ENCODE data around the gene PDGFB.
A peak's percentile ranks its signal among the peaks of the same experiment; 100 is the strongest.

The PDGFB gene

DNA sequence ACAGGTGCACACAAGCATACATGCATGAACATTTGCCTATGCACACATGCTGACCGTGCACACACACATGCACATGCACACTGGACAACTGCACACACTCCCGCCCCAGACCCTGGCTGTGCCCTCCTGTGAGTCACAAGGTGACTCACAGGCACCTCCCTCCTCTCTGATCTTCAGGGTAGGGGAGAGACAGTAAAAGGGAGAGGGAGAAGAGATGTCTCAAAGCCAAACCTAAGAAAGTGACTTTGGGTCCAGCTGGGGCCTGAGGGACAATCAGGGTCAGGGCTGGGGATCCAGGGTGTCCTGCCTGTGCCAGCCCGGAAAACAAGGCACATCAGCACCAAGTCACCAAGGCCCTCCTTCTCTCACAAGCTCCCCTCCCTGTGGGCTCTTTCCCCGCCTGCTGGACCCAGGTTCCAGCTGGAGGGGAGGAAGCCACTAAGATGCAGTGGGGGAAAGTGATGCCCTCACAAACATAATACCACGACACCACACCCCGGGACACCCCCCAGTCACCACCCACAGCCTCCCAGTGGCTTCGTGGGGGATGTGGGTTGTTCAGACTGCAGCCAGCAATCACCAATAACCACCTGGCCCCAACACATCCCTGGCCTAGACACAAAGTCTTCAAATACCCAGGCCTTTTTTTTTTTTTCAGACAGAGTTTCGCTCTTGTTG is 39.3 kb downstream of the PDGFB start:
- DNase-seq (ENCODE audit: low read depth): peak; percentile 73

DNA sequence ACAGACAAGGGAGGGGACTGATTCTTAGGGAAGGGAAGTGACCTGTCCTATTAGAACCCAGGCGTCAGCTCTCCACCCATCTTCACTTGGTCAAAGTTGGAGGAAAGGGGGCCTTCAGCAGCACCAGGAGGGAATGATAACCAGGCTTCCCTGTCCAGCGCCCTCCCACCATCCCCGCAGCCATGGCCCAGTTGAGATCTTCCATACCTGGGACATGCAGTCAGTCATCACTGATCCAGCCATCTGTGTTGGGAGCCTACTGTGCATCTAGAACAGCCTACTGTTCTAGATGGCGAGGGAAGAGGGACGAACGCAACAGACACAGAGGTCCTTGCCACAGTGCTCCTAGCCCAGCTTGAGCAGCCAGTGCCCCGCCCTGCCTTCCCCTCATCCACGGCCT is 40.6 kb downstream of the PDGFB start:
- no peak for DNase-seq (ENCODE audit: low read depth)

DNA sequence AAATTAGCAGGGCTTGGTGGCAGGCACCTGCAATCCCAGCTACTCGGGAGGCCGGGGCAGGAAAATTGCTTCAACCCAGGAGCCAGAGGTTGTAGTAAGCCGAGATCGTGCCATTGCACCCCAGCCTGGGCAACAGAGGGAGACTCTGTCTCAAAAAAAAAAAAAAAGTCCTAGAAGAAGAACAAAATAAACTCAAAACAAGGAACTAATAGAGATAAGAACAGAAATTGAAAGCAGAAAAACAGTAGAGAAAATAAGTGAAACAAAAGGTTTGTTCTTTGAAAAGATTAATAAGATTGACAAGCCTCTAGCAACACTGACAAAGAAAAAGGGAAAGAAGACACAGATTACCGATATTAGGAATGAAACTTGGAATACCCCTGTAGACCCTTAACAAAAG is 47.2 kb downstream of the PDGFB start:
- no peak for DNase-seq (ENCODE audit: low read depth)

DNA sequence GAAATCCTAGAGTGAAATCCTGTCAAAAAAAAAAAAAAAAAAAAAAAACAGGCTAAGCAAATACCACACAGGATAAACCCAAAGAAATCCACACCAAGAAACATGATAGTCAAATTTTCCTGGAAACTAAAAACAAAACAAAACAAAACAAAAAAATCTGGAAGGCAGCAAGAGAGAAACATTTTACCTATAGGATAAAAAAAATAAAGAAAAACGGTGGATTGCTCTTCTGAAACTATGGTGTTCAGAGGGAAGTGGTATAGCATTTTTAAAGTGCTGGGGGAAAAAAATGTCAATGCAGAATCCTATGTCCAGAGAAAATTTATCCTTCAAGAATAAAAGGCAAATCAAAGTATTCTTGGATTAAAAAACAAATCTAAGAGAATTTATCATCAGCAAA is 50.7 kb downstream of the PDGFB start:
- DNase-seq (ENCODE audit: low read depth): no peak

DNA sequence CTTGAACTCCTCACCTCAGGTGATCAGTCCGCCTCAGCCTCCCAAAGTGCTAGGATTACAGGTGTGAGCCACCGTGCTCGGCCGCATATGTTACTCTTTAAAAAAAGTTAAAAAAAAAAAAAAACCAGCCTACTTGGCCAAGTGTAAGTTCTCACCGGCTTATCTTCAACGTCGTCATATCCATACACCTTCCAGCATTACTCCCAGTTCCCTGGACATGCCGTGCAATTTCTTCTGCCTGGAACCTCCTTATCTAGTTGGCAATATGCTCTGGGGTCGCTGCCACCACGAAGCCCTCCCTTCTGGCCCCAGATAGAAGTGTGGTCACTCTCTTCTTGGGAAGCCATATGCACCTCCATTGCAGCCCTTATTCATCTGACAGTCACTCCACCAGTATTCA is 56.0 kb downstream of the PDGFB start:
- DNase-seq (ENCODE audit: low read depth): no peak

DNA sequence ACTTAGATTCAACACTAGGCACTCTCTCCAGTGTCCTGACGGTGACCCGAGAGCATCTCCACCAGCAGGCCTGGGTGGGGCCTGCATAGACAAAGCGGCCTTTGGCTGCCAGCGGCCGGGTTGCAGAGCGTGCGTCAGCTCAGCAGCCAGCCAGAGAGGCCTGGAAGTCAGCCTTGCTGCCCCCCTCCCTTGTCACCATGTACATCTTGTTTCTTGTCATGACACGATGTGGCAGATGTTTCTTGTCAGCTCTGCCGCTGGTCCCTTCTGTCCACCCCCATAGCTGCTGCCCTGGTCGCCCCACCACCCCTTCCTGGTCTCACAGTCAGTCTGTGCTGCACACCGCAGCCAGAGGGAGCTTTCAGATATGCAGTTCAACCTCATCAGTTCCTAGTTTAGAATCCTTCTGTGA is 59.2 kb downstream of the PDGFB start:
- no peak for DNase-seq (ENCODE audit: low read depth)

DNA sequence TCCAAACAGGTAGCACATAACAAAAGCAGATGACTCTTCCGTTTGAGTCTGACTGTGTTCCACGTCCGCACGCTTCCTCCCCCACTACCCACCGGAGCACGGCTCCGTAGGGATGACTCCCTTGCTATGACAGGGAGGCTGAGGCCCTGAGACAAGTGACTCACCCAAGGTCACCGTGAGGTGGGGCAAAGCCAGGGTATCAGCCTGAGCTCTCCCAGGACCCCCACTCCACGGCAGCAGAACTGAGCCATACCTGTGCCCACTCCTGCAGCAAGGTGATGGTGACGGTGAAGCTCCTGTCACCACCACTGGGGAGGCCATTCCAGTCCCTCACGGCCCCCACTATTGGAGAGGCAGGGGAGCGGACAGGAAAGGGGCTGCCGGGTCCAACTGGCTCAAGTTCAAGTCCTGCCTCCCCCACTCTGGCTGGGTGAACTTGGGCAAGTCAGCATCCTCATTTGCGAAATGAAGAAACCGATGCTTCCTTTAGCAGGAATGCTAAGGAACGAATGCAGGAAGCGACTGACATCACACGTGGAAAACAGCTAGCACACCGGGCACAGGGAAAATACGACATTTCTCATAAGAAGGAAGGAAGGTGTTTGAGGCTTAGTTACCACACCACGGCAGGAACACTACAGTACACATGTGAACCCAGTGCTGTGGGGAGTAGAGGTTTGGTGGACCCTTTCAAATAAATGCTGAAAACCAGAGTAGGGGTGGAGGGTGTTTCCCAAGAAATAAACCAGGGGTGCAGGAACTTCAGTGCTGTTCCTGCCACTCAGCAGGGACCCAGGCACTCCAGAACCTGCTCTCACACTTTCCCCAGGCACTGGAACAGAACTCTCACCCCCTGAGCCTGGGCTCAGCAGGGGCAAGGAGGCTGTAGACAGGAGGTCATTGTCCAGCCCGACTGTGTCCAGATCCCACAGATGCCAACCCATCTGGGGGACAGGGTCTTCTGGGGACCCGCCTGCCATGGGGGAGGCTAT is 59.9 kb downstream of the PDGFB start:
- no peak for DNase-seq (ENCODE audit: low read depth)

DNA sequence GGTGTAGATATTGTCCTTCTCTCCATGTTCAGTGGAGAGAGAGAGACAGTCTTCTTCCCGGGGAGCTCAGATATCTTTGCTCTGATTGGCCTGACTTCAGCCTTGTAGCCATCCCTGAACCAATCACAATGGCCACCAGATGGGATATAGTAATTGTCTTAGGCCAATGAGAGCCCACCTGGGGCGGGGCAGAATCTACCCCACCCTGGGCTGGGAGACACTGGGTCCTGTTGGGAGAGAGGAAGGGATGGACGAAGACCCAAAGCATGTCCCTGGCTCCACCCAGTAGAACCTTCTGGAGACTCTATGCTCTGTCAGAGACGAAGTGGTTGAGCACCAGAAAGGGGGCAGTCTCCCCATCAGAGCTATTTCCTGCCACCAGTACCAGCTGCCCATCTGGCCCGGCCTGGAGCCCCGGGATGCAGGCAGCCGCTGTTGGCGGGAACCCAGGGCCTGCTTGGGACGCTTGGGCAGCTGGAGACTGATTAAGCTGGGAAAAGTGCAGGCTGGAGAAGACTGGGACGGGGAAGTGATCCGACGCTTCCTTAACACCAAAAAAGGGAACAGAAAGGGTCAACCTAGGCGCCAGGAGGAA is 60.7 kb downstream of the PDGFB start:
- DNase-seq (ENCODE audit: low read depth): peak; percentile 51

DNA sequence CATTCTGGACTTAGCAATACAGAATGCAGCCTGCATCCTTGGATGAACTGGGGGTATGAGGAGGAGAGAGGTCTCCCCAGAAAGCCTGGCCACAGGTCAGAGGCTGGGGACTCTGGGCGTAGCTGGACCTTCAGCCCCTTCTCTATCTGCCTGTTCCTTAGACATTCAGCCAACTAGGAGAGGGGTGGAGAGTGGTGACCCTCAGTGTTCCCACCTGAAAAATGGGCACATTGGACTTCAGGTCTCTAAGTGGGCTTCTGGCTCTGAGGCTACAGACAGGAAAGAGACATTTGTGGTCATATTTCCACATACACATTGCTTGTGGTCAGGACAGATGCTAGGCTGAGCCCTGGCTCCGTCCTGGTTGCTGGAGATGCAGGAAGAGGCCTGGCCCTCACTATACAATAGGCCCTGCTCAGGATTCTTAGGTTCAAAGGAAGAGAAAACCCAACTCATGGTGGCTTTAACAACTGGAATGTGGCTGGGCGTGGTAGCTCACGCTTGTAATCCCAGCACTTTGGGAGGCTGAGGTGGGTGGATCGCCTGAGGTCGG is 62.2 kb downstream of the PDGFB start:
- peak; percentile 83 for DNase-seq (ENCODE audit: low read depth)

DNA sequence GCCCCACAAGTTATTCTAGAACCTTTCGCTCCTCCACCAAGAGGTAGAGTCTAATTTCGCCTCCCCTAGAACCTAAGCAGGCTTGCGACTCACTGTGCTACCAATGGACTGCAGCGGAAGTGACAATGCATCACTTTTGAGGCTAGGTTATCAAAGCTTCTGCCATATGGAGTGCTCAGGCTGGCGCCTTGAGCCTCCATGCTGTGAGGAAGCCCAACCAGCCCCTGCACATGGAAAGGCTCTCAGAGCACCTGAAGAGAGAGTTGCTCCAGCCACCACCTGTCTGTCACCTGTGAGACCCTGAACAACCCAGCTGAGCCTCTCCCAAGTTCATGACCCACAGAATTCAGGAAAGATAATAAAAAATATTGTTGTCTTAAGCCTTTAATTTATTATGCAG is 63.0 kb downstream of the PDGFB start:
- DNase-seq (ENCODE audit: low read depth): no peak

DNA sequence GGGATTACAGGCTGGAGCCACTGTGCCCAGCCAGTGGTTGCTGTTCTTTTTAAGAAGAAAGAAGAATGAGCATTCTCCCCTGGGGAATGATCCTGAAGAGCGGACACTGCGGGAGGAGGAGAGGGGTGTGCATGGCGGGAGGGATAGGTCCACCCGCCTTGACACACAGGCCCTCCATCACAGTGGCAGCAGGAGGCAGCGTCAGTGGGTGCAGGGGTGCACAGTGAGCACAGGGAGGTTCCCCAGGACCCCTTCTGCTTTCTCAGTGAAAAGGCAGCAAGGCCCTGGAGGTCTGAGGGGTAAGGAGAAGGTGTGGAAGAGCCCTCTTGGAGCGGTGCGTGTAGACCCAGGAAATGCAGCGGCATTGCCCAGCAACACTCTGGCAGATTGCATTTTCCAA is 63.4 kb downstream of the PDGFB start:
- no peak for DNase-seq (ENCODE audit: low read depth)

DNA sequence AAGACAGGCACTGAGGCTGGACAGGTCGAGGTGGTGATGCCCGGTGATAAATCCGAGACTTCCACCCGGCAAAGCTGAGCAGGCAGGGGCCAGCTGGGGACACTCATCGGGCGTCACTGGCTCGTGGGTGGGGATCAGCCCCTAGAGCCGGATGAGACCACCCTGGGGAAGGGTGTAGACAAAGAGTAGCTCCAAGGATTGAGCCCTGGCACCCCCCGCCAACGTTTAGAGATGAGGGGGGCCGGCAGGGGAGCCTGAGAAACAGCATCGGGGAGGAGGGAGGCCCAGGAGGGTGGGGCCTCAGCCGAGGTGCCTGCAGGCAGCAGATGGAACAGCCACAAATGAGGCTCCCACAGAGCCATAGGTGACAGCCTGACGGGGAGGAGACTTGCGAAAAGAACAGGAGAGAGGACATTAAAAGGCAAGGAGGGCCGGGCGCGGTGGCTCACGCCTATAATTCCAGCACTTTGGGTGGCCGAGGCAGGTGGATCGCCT is 64.9 kb downstream of the PDGFB start:
- no peak for DNase-seq (ENCODE audit: low read depth)

DNA sequence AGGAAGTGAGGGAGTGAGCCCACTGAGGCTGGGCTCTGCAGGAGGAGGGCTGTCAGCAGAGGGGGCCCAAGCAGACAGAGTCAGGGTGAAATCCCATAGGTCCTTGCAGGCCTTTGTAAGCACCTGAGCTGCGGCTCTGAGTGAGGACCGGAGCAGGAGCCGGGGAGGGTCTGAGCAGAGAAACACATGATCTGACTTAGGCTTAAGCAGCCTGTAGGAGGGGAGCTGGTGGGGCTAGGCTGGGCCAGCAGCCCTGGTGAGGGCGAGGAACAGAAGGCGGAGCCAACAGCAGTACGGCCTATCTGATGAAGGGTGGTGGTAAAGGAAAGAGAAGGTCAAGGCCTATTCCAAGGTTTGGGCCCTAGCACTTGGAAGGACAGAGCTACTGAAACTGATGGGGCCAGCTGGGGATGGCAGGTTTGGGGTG is 65.4 kb downstream of the PDGFB start:
- no peak for DNase-seq (ENCODE audit: low read depth)

DNA sequence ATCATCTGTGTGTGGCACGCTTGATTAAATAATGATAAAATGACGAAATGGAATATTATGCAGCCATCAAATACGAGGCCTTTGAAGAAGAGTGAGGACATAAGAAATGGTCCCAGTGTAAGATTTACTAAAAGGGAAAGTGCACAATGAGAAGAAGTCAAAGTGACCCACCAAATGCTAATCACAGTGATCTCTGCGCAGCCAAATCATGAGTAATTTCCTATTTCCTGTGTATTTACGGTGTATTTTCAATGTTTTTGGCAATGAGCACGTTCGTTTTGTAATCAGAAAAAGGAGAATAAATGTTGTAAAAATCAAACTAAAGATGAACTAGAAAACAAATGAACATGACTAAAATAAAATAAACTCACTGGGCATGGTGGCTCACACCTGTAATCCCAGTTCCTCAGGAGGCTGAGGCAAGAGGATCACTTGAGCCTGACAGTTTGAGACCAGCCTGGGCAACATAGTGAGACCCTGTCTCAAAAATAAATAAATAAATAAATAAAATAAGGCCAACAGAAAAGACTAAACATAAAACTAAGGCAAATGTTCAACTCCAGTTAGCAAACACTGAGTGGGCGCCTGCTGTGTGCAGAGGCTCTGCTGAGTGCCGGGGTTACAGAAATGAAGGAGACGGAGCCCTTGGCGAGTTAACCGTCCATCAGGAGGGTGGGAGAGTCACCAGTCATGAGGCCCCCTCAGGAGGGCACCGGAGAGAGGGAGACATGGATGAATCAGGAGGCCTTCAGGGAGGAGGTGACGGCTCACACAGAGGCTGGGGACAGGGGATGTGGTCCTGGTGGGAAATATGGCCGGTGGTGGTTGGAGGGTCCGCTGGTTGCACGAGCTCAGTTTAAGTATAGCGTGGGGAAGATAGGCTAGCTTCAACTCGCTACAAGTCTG is 66.3 kb downstream of the PDGFB start:
- no peak for DNase-seq (ENCODE audit: low read depth)

DNA sequence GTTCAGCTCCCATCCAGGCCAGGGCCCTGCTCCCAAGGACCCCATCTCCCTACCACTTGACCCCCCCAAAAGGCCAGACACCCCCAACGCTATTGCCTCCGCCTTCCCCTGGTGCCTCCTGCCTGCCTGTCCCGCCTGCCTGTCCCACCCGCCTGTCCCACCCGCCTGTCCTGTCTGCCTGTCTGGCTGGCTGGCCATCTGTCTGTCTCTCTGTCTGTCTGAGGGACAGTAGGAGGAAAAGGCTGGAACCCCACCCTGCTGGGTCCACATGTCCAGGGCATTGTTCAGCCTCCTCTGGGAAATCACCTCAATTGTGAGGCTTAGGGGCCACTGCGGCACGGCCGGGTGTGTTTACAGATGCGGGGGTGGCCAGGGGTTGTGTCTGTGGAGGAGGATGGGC is 67.0 kb downstream of the PDGFB start:
- no peak for DNase-seq (ENCODE audit: low read depth)

DNA sequence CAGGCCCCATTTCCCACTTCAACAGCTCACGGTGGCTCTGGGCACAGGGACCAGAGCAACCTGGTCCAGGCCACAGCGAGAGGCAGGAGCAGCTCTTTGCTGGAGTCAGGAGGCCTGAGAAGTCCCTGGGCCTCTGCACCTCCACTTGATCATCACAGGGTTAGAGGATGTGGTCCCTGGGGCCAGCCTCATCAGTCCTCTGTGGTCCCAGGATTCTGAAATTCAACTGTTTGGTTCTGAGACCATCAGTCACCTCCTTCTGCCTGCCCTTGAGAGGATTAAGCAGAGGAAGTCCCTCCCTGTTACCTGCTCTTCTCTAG is 67.4 kb downstream of the PDGFB start:
- DNase-seq (ENCODE audit: low read depth): no peak

DNA sequence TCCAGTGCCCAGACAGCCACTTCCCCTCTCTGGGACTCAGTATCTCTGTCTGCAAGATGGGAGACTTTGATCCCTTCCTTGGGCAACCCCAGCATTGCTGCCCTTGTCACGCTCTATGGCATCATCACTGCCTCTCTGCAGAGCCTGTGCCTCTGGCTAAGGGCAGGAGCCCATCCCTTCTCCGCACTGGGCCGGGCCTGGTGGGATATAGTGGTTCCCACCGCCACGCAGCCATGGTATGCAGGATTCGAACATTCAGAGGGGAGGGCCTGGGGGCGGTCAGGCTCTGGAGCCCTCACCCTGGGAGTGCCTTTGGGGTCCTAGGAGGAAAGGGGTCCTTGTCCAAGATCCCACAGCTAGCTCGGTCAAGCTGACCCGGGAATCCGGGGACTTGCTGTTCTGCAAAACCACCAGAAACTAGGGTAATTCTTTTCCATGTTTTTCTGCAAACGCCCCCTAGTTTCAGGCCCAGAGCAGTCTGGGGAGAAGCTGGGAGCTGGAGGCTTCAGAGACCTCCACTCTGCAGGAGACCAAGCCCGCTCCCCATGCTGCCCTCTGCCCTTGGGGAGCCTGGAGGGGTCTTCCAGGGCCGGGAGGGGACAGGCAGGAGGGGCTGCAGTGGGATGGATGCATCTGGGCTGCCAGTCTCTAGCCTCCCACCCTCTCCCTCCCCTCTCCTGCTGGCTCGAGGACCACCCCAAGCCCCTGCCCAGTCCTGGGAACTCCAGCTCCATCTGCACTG is 67.9 kb downstream of the PDGFB start:
- no peak for DNase-seq (ENCODE audit: low read depth)

DNA sequence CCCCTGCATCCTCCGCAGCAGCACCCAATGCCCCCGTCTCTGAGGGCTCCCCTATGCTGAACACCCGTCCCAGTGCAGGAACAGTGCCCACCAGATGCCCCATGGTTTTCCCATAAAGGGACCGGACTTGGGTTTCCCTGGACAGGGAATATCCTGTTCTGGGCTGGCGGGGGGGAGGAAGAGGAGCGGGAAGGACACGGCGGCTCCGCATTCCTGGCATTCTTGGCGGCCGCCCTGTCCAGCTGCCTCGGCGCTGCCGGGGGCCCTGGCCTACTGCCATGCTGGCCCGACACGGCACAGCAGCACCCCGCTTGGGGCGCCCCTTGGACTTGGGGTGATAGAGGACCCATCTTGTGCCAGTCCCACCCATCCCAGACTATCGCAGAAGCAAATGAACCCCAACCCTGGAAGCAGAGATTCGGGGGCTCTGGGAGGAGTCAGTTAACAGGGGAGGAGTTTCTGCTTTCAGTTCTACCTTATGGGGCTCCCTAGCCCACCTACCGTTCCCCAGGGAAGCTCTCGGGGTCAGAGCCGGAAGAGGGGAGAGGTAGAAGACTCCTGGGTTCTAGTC is 68.6 kb downstream of the PDGFB start:
- DNase-seq (ENCODE audit: low read depth): peak; percentile 61

DNA sequence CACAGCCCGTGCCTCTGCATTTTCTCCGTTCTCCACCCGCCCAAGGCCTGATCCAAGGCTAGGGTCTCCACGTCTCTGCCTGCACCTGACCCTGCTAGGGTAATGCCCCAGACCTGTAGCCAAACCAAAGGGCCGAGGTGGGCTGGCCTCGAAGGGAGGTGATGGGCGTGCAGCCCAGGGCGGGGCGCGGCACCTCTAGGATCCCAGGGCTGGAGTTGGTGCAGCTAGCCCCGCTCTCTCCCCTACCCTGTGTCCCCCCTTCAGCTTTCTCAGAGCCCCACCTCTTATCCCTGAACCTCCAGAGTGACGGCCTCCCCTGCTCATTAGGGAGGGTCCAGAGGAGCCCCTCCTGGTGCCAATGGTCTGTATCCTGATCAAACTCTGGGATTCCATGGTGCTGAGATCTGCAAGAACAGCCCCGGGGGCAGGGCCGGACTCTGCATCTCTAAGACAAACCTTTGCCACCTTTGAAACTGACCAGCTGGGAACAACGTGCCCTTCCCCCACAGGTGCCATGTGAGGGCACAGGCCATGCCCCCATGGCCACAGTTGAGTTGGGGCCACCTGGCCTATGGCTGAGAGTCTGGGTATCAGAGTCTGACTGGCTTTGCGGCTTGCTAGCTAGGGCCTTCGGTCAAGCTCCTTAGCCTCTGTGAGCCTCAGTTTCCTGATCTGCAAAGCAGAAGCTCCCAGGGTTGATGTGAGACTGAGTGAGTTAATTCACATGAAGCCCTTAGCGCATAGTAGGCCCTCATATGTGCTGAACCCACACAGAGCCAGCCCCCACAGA is 69.2 kb downstream of the PDGFB start:
- DNase-seq (ENCODE audit: low read depth): no peak

Data from amniotic epithelial cell (primary cell).